HG03575 (cell line): ENCODE data around the gene ADH1B.
"Not testable (repeated sequence)": the region's sequence is repeated elsewhere in the genome, so short reads cannot be mapped to it uniquely, and the experiment has no call there.

Experiments used
- ATAC-seq: cut with Tn5 transposase; IDR thresholded peaks from one replicate; pipeline ENCODE4 v1.9.1; 2021; ENCODE audit not compliant: unreplicated experiment, insufficient number of reproducible peaks, low FRiP score; ENCODE audit errors: extremely low read depth

The ADH1B gene

GRCh38 chr4:99330648-99331047 lies 9.4 kb upstream of the ADH1B start:
- no peak for ATAC-seq

- no peak for ATAC-seq
These were observed 8.7 kb upstream of the ADH1B start for GRCh38 chr4:99329876-99330275.

GRCh38 chr4:99324979-99325378 lies 3.8 kb upstream of the ADH1B start:
- ATAC-seq, result no peak

- ATAC-seq, result no peak
These were observed 3.2 kb upstream of the ADH1B start for GRCh38 chr4:99324361-99324760.

- no peak for ATAC-seq
These were observed 2.6 kb upstream of the ADH1B start for GRCh38 chr4:99323756-99324155.

- ATAC-seq, result not testable (repeated sequence)
These were observed 3.4 kb downstream of the ADH1B start for GRCh38 chr4:99317811-99318210.

- no peak for ATAC-seq
These were observed 3.8 kb downstream of the ADH1B start for GRCh38 chr4:99317354-99317753.

GRCh38 chr4:99315839-99316238 lies 5.4 kb downstream of the ADH1B start:
- ATAC-seq, result no peak

- no peak for ATAC-seq
These were observed 7.0 kb downstream of the ADH1B start for GRCh38 chr4:99314211-99314610.

- no peak for ATAC-seq
These were observed 10.8 kb downstream of the ADH1B start for GRCh38 chr4:99310389-99310788.

- ATAC-seq, result no peak
These were observed 15.4 kb downstream of the ADH1B start for GRCh38 chr4:99305638-99306400.

GRCh38 chr4:99301376-99302164 lies 19.6 kb downstream of the ADH1B start:
- ATAC-seq, result no peak

GRCh38 chr4:99300934-99301333 lies 20.3 kb downstream of the ADH1B start:
- ATAC-seq, result no peak

- ATAC-seq, result no peak
These were observed 27.8 kb downstream of the ADH1B start for GRCh38 chr4:99293357-99293756.

GRCh38 chr4:99290848-99291786 lies 30.1 kb downstream of the ADH1B start, which contains the start of gene ADH1A:
TSS of gene ADH1A (minus strand) at chr4:99290985. CDS start at chr4:99290914, 71 bp downstream.
- ATAC-seq, result no peak

GRCh38 chr4:99285387-99285786 lies 35.8 kb downstream of the ADH1B start:
- no peak for ATAC-seq

GRCh38 chr4:99282731-99283130 lies 38.5 kb downstream of the ADH1B start:
- ATAC-seq, result no peak

- no peak for ATAC-seq
These were observed 39.9 kb downstream of the ADH1B start for GRCh38 chr4:99281261-99281660.

GRCh38 chr4:99276417-99276816 lies 44.8 kb downstream of the ADH1B start:
- ATAC-seq, result no peak
